HepG2 (cell line): ENCODE results near the gene SELENOS. TPM values are rescaled to one million over a fixed set of nuclear protein-coding genes. Genes with fewer than 3 reads are reported as not detected.

Experiments
- ATAC-seq: fragments of 200-7000 bp; cut with Tn5 transposase; 3 replicates; pipeline ENCODE4 v1.9.1; 2020; ENCODE audit warnings: mild to moderate bottlenecking, moderate library complexity
- BruUV-seq: library from RNA; stranded (reverse); fragments of 400-500 nt; replicated peaks from 2 replicates; lab custom pipeline; 2021; lab: Mats Ljungman, UMichigan
- CTCF ChIA-PET: fragments of 300-600 bp; formaldehyde crosslinking; extraction: SDS; loops from one replicate; lab custom pipeline; 2021; ENCODE audit warnings: low total read pairs, inconsistent platforms, low intra/inter-chr PET ratio; lab: Yijun Ruan, JAX
- POLR2A ChIA-PET: fragments of 350-600 bp; sonication (Branson Sonifier 250); formaldehyde crosslinking; loops from one replicate; lab custom pipeline; 2020; ENCODE audit warnings: antibody characterized with exemption, inconsistent platforms; lab: Yijun Ruan, JAX
- DNase-seq: peaks from one replicate; pipeline ENCODE4 v3.0.0-alpha.2; 2015; ENCODE audit warnings: low spot score
- FAIRE-seq: peaks from 3 replicates; lab custom pipeline; 2011; peaks lifted over from hg19 to GRCh38; lab: Jason Lieb, UNC
- H2AFZ ChIP-seq: one replicate; pipeline ENCODE4 v1.6.1; 2011; ENCODE audit warnings: low read length, inconsistent platforms
- H3K27ac ChIP-seq: fragments of 300-600 bp; 3 replicates; pipeline ENCODE4 v1.8.0; 2011; ENCODE audit warnings: mixed run types, mild to moderate bottlenecking, mixed read lengths, low read length, inconsistent platforms; ENCODE audit not compliant: insufficient read depth; ENCODE audit errors: extremely low read length
- H3K27me3 ChIP-seq, 2 experiments: fragments of 200-600 bp in 1 of 2; 2 replicates in 1 of 2; 3 replicates in 1 of 2; pipeline versions ENCODE4 v1.6.0 to v1.8.0; 2011; ENCODE audit warnings: low read length in 2 of 2, mild to moderate bottlenecking in 2 of 2, moderate library complexity in 2 of 2, inconsistent platforms in 1 of 2; ENCODE audit not compliant: insufficient read depth in 2 of 2, control insufficient read depth in 1 of 2
- H3K36me3 ChIP-seq, 2 experiments: fragments of 200-600 bp in 1 of 2; replicated peaks in 1 of 2; 2 replicates in 1 of 2; 3 replicates in 1 of 2; pipeline versions ENCODE4 v1.5.1 to v1.8.0; 2011; ENCODE audit warnings: low read length in 2 of 2, inconsistent platforms in 1 of 2; ENCODE audit not compliant: insufficient read depth in 2 of 2, control insufficient read depth in 1 of 2
- H3K4me1 ChIP-seq: 2 replicates; pipeline ENCODE4 v1.5.1; 2012; ENCODE audit warnings: low read length, inconsistent platforms; ENCODE audit not compliant: insufficient read depth
- H3K4me2 ChIP-seq: 2 replicates; pipeline ENCODE4 v1.6.0; 2011; ENCODE audit warnings: low read depth, low read length, inconsistent platforms
- H3K4me3 ChIP-seq, 3 experiments: fragments of 200-600 bp in 1 of 3; sonication (generic), shearing (Covaris generic) in 1 of 3; replicated peaks in 1 of 3; 2 replicates each; pipeline ENCODE4 v1.5.1; 2011 to 2016; ENCODE audit warnings: low read length in 3 of 3, inconsistent platforms in 2 of 3, low read depth in 2 of 3, mild to moderate bottlenecking in 2 of 3, control low read depth in 1 of 3, mixed read lengths in 1 of 3; ENCODE audit not compliant: insufficient read depth in 1 of 3
- H3K79me2 ChIP-seq: one replicate; pipeline ENCODE4 v1.6.1; 2011; ENCODE audit warnings: low read length, inconsistent platforms; ENCODE audit not compliant: insufficient read depth
- H3K9ac ChIP-seq: 2 replicates; pipeline ENCODE4 v1.6.0; 2011; ENCODE audit warnings: mild to moderate bottlenecking, low read depth, low read length, inconsistent platforms; ENCODE audit not compliant: insufficient read depth
- H3K9me3 ChIP-seq: 2 replicates; pipeline ENCODE4 v1.5.1; 2012; ENCODE audit warnings: mild to moderate bottlenecking, low read length
- H4K20me1 ChIP-seq: 2 replicates; pipeline ENCODE4 v1.6.0; 2011; ENCODE audit warnings: inconsistent platforms, mild to moderate bottlenecking, low read length, moderate library complexity; ENCODE audit not compliant: insufficient read depth
- BCL6 ChIP-seq: IDR thresholded peaks from 2 replicates; pipeline ENCODE4 v1.6.1; 2016; ENCODE audit warnings: missing genetic modification reagents, missing compliant biosample characterization
- EP300 ChIP-seq, 3 experiments: sonication (generic) in 1 of 3; formaldehyde crosslinking in 1 of 3; IDR thresholded peaks; 2 replicates each; pipeline versions ENCODE4 v1.5.1 to v1.6.1; 2011 to 2020; ENCODE audit warnings: low read depth in 2 of 3, low read length in 2 of 3, borderline replicate concordance in 1 of 3, improper control_type of control experiment in 1 of 3, mild to moderate bottlenecking in 1 of 3, missing genetic modification reagents in 1 of 3, moderate library complexity in 1 of 3
- FOXM1 ChIP-seq: sonication (generic); formaldehyde crosslinking; IDR thresholded peaks from 2 replicates; pipeline ENCODE4 v1.5.0; 2020; ENCODE audit warnings: missing genetic modification reagents
- HNF4A ChIP-seq: sonication (generic); formaldehyde crosslinking; IDR thresholded peaks from 2 replicates; pipeline ENCODE4 v1.4.0; 2020; ENCODE audit warnings: missing genetic modification reagents
- LCORL ChIP-seq, 2 experiments: fragments of 450-650 bp in 1 of 2; sonication (generic) in 1 of 2; formaldehyde crosslinking in 1 of 2; IDR thresholded peaks; 2 replicates each; pipeline versions ENCODE4 v1.5.0 to v1.6.1; 2017 to 2020; ENCODE audit warnings: antibody characterized with exemption in 1 of 2, missing genetic modification reagents in 1 of 2
- NR2C2 ChIP-seq: sonication (generic); formaldehyde crosslinking; IDR thresholded peaks from 2 replicates; pipeline ENCODE4 v1.4.0; 2020; ENCODE audit warnings: missing genetic modification reagents, mild to moderate bottlenecking, moderate library complexity, borderline replicate concordance
- THAP11 ChIP-seq: IDR thresholded peaks from 2 replicates; pipeline ENCODE4 v1.6.1; 2016; ENCODE audit warnings: missing biosample characterization, missing genetic modification reagents
- ZBTB3 ChIP-seq: sonication (generic); formaldehyde crosslinking; IDR thresholded peaks from 2 replicates; pipeline ENCODE4 v1.4.0; 2020; ENCODE audit warnings: low read depth, mild to moderate bottlenecking, moderate library complexity, missing genetic modification reagents, borderline replicate concordance
- ZEB1 ChIP-seq: IDR thresholded peaks from 2 replicates; pipeline ENCODE4 v1.6.1; 2012; ENCODE audit warnings: mild to moderate bottlenecking, low read depth, inconsistent platforms; ENCODE audit not compliant: insufficient replicate concordance
- ZNF225 ChIP-seq: sonication (generic); formaldehyde crosslinking; IDR thresholded peaks from 2 replicates; pipeline ENCODE4 v1.4.0; 2020; ENCODE audit warnings: mild to moderate bottlenecking, missing genetic modification reagents
- ZNF550 ChIP-seq: sonication (generic); formaldehyde crosslinking; IDR thresholded peaks from 2 replicates; pipeline ENCODE4 v1.4.0; 2020; ENCODE audit warnings: mild to moderate bottlenecking, missing genetic modification reagents, borderline replicate concordance
- WGBS: methylation state at CpG from one replicate; pipeline ENCODE4 v1.1.6; 2017; ENCODE audit warnings: low lambda C conversion rate; 5-methylcytosine and 5-hydroxymethylcytosine counted together
- in situ Hi-C: cut with HindIII; loops from 2 replicates; pipeline ENCODE4 v1.10.0; 2017; ENCODE audit warnings: low pct_unique_long_range_greater_than_20kb; ENCODE audit not compliant: extremely low pct_ligation_motif_present
- intact Hi-C: fragments of 100-400 bp; cut with micrococcal nuclease; formaldehyde crosslinking; loops from one replicate; pipeline ENCODE4 v1.10.0; 2022; ENCODE audit not compliant: unreplicated experiment
- polyA plus RNA-seq, 8 experiments: library from polyadenylated mRNA; depleted of rRNA in 3 of 8; stranded (reverse) in 7 of 8; unstranded in 1 of 8; fragments of >200 nt; fragmentation: Illumina TruSeq in 4 of 8; extraction: Trizol in 4 of 8; gene quantifications; 2 replicates each; pipeline versions ENCODE4 v1.2.1 to v1.2.3, GENCODE V29; 2011 to 2016; ENCODE audit warnings: low read depth in 4 of 8, missing spikeins in 1 of 8, mixed read lengths in 1 of 8; ENCODE audit not compliant: insufficient read depth in 1 of 8
- total RNA-seq, 5 experiments: library from RNA; depleted of rRNA; stranded (reverse); fragments of >200 nt; fragmentation: Illumina TruSeq; extraction: Trizol; gene quantifications; 2 replicates each; pipeline ENCODE4 v1.2.3, GENCODE V29; 2016; ENCODE audit warnings: low read depth in 1 of 5
- TF ChIP-seq, protein P1 (sequence below): sonication (generic); formaldehyde crosslinking; IDR thresholded peaks from 2 replicates; pipeline ENCODE4 v1.4.0; 2020; ENCODE audit warnings: mild to moderate bottlenecking, missing genetic modification reagents
- TF ChIP-seq, protein P2 (sequence below): sonication (generic); formaldehyde crosslinking; IDR thresholded peaks from 2 replicates; pipeline ENCODE4 v1.5.0; 2020; ENCODE audit warnings: mild to moderate bottlenecking, missing genetic modification reagents, borderline replicate concordance
- TF ChIP-seq, protein P3 (sequence below): IDR thresholded peaks from 2 replicates; pipeline ENCODE4 v1.4.0; 2020; ENCODE audit warnings: mild to moderate bottlenecking, missing genetic modification reagents

Gene SELENOS
- total and polyA plus RNA-seq, 2 of the 13 experiments (the other 11 are each of a cell fraction or from before 2014, with no cell fraction given): 63.0 to 66.1 TPM

DNA sequence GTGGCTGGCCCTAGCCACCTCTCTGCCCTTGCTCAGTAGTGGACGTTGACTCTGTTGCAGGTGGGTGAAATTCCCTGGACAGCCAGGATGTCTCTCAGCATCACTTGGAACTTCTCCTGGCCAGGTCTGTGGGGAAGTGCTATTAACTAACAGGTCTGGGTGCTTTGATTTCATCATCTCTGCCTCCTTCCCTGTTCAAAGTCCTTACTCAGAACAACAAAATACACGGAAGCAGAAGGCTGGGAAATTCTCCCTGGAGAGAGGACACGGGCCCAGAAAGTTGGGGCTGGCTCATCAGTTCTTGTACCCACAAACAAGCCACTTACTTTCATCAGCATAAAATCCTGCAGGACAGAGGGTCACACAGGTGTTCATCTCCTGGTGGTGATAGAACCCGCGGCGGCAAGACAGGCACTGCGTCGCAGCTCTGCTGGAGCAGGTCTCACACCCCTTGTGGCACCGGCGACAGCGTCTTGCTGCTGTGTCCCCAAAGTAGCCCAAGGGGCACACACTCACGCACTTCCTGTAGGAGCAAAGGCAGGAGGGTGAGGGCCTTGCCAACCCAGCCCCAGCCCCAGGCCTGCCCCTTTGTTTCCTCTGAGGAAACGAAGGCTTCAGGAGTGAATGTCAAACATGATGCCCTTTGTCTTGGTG is 47.4 kb upstream of the SELENOS start:
- CTCF ChIA-PET: no interaction called here
- peak; percentile 72 for ATAC-seq
- H3K27ac ChIP-seq: peak overlapping the region; percentile 62
- peak; percentile 61 for DNase-seq
- H3K9me3 ChIP-seq: no peaks in the 10 kb centered on the region
- no peaks in the 10 kb centered on the region for H4K20me1 ChIP-seq
- H3K36me3 ChIP-seq: peaks cover 24 to 75% of the 10 kb centered on the region in 2 experiments
- H3K4me1 ChIP-seq: peaks cover 26% of the 10 kb centered on the region
- H3K79me2 ChIP-seq: no peaks in the 10 kb centered on the region
- in situ Hi-C loops (no loop called here), intact Hi-C loops (no loop called here)
- peak overlapping the region; percentile 12; the same call in 1 of the 2 replicates for H3K9ac ChIP-seq
- BruUV-seq: no TSS peak
- peak overlapping the region; percentile 44 for H3K4me2 ChIP-seq
- peak overlapping the region in 1 of 3 experiments; percentile 5; a peak in 1 of 6 replicates for H3K4me3 ChIP-seq
- POLR2A ChIA-PET: no interaction called here
- no peak overlapping the region for H2AFZ ChIP-seq
- 45% methylated on average over 4 of the region's 13 CpGs for WGBS
- FAIRE-seq: peak; percentile 12
- H3K27me3 ChIP-seq: no peaks in the 10 kb centered on the region
- TF ChIP-seq HNF4A (CRISPR knock-in tag): peak; percentile 82
- TF ChIP-seq BCL6: peak; percentile 62
- no peak for TF ChIP-seq LCORL (IDR thresholded peaks at IDR 0.05)
- TF ChIP-seq LCORL (CRISPR knock-in tag; IDR thresholded peaks at IDR 0.05): peak; percentile 62; the same call in 1 of the 2 replicates
- 0 out of 4 replicates have a peak, but pooled peaks of 1 of the 2 experiments have one; percentile 33 for TF ChIP-seq EP300 (IDR thresholded peaks at IDR 0.05; ENCODE audit: low read depth in 2 of 2, low read length in 2 of 2)
- no peak for TF ChIP-seq EP300 (CRISPR knock-in tag; IDR thresholded peaks at IDR 0.05; ENCODE audit: borderline replicate concordance)
- TF ChIP-seq, protein P1, sequence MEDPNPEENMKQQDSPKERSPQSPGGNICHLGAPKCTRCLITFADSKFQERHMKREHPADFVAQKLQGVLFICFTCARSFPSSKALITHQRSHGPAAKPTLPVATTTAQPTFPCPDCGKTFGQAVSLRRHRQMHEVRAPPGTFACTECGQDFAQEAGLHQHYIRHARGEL: no peak
- TF ChIP-seq, protein P2, sequence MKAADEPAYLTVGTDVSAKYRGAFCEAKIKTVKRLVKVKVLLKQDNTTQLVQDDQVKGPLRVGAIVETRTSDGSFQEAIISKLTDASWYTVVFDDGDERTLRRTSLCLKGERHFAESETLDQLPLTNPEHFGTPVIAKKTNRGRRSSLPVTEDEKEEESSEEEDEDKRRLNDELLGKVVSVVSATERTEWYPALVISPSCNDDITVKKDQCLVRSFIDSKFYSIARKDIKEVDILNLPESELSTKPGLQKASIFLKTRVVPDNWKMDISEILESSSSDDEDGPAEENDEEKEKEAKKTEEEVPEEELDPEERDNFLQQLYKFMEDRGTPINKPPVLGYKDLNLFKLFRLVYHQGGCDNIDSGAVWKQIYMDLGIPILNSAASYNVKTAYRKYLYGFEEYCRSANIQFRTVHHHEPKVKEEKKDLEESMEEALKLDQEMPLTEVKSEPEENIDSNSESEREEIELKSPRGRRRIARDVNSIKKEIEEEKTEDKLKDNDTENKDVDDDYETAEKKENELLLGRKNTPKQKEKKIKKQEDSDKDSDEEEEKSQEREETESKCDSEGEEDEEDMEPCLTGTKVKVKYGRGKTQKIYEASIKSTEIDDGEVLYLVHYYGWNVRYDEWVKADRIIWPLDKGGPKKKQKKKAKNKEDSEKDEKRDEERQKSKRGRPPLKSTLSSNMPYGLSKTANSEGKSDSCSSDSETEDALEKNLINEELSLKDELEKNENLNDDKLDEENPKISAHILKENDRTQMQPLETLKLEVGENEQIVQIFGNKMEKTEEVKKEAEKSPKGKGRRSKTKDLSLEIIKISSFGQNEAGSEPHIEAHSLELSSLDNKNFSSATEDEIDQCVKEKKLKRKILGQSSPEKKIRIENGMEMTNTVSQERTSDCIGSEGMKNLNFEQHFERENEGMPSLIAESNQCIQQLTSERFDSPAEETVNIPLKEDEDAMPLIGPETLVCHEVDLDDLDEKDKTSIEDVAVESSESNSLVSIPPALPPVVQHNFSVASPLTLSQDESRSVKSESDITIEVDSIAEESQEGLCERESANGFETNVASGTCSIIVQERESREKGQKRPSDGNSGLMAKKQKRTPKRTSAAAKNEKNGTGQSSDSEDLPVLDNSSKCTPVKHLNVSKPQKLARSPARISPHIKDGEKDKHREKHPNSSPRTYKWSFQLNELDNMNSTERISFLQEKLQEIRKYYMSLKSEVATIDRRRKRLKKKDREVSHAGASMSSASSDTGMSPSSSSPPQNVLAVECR (CRISPR knock-in tag): peak; percentile 50; the same call in 1 of the 2 replicates
- TF ChIP-seq ZNF550 (CRISPR knock-in tag): 0 out of 2 replicates have a peak, but pooled peaks have one; percentile 50
- TF ChIP-seq ZNF225 (CRISPR knock-in tag): 0 out of 2 replicates have a peak, but pooled peaks have one; percentile 2
- no peak for TF ChIP-seq ZBTB3 (CRISPR knock-in tag)
- TF ChIP-seq THAP11 (CRISPR knock-in tag): peak; percentile 41; the same call in 1 of the 2 replicates
- TF ChIP-seq, protein P3, sequence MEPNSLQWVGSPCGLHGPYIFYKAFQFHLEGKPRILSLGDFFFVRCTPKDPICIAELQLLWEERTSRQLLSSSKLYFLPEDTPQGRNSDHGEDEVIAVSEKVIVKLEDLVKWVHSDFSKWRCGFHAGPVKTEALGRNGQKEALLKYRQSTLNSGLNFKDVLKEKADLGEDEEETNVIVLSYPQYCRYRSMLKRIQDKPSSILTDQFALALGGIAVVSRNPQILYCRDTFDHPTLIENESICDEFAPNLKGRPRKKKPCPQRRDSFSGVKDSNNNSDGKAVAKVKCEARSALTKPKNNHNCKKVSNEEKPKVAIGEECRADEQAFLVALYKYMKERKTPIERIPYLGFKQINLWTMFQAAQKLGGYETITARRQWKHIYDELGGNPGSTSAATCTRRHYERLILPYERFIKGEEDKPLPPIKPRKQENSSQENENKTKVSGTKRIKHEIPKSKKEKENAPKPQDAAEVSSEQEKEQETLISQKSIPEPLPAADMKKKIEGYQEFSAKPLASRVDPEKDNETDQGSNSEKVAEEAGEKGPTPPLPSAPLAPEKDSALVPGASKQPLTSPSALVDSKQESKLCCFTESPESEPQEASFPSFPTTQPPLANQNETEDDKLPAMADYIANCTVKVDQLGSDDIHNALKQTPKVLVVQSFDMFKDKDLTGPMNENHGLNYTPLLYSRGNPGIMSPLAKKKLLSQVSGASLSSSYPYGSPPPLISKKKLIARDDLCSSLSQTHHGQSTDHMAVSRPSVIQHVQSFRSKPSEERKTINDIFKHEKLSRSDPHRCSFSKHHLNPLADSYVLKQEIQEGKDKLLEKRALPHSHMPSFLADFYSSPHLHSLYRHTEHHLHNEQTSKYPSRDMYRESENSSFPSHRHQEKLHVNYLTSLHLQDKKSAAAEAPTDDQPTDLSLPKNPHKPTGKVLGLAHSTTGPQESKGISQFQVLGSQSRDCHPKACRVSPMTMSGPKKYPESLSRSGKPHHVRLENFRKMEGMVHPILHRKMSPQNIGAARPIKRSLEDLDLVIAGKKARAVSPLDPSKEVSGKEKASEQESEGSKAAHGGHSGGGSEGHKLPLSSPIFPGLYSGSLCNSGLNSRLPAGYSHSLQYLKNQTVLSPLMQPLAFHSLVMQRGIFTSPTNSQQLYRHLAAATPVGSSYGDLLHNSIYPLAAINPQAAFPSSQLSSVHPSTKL (CRISPR knock-in tag): peak; percentile 44; the same call in 1 of the 2 replicates
- peak; percentile 1 for TF ChIP-seq ZEB1
- no peak for TF ChIP-seq FOXM1 (CRISPR knock-in tag)
- TF ChIP-seq NR2C2 (CRISPR knock-in tag): peak; percentile 45; the same call in 1 of the 2 replicates
